GM23248 (cell line): Measurements from ENCODE around the gene CAMKMT.

Source experiments
- EZH2 ChIP-seq: fragments of 200-600 bp; sonication (generic); IDR thresholded peaks from 2 replicates; pipeline ENCODE4 v1.6.1; 2018; ENCODE audit warnings: antibody characterized with exemption, mild to moderate bottlenecking; ENCODE audit not compliant: insufficient read depth, poor library complexity, severe bottlenecking
- EZH2phosphoT487 ChIP-seq: fragments of 200-600 bp; sonication (generic); IDR thresholded peaks from 2 replicates; pipeline ENCODE4 v1.6.1; 2018; ENCODE audit warnings: antibody characterized with exemption, moderate library complexity, mild to moderate bottlenecking, low read depth; ENCODE audit not compliant: insufficient read depth

DNA sequence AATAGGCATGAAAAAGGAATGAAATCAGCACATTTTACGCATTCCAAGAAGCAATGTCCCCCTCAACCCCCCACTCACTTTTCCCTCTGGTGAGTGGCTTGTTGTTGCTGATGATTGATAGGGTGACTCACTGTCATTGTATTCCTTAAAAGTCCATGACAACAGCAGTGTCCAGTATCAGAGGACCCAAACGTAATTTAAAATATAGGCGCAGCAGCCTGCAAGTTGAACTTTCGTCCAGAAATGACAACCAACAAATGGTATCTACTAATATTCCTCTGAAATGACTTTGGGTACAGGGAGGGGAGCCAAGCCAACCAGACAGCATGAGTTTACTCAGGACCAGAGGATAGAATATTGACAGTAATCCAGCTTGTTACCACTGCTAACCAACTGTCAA lies 396.8 kb downstream of the CAMKMT start:
- TF ChIP-seq EZH2 (no peak), EZH2phosphoT487 (no peak)
